KBM-7 (cell line): Measurements from ENCODE around the gene FGGY.
"Not testable (repeated sequence)": the region's sequence is repeated elsewhere in the genome, so short reads cannot be mapped to it uniquely, and the experiment has no call there.

Source experiments
- DNase-seq: peaks from one replicate; pipeline ENCODE4 v3.0.0-alpha.2; 2015
- in situ Hi-C: fragments of 300-500 bp; cut with MboI; formaldehyde crosslinking; loops from 2 replicates; pipeline ENCODE4 v1.14.3; 2020; ENCODE audit warnings: low sequenced_read_pairs, low pct_unique_long_range_greater_than_20kb, mixed read lengths

FGGY gene

DNA sequence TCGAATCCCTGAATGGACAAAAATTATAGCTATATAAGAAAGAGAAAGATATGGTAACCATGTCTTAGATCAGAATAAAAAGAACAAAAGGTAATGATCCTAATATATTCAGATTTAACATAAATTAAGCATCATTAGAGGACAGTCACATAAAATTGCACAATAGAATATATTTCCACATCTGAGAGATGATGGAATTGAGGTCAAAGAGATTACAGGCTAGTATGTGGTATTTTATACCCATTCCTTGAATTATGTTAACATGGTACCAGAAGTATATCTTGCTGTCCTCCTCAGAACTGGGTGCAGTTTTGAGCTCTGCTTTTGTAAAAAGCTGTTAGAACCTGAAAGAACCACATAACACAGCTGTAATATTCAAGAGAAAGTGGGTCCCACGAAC, 272.3 kb downstream of the FGGY start:
- no peak for DNase-seq
- in situ Hi-C loops = no loop called here

DNA sequence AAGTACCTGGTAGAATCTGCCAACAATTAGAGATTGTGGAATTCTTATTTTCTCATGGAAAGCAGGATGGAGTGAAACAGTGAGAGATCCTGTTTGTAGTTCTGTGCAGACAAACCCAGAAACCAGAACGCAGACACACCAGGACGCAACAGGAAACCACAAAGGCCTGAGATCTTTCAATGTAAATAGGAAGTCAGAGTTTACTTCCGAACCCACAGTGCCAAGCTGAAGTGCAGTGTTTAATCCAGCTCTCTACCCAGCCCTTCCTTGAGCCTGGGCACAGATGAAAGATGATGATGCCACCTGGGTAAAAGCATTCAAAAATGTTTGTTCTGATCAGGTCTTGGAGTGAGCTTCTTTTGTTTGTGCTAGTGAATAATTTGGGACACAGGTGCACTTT, 273.6 kb downstream of the FGGY start:
- in situ Hi-C loops = no loop called here
- DNase-seq = peak; percentile 64

DNA sequence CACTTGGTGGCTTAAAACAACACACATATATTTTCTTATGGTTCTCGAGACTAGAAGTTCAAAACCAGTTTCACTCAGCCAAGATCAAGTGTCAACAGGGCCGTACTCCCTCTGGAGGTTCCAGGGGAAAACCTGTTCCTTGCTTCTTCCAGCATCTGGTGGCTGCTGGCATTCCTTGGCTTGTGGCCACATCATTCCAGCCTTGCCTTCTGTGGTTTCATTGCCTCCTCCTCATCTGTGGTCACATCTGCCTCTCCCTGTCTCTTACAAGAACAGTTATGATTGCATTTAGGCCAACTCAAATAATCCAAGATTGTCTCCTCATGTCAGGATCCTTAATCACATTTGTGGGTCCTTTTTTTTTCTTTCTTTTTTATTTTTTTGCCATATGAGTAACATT, 277.2 kb downstream of the FGGY start:
- in situ Hi-C loops = no loop called here

DNA sequence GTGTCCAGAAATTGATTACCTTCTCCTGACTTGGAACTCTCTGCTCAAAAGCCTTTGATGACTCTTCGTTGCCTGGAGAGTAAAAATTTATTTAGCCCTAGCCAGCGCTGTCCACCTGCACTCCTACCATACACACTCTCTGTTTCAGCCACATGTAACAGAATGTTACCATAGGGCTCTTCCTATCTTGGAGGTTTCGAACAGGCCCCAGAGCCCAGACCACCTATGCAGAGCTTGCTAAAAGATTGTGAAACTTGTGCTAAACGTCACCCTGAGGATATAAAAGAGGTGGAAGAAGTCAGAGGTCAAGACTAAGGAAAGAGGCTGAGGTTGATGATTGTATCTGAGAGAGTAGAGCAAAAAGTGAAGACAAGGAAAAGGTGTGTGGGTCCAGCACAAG, 280.9 kb downstream of the FGGY start:
- in situ Hi-C loops = no loop called here
- no peak for DNase-seq

More for the DNA sequence above, 277.2 kb downstream of the FGGY start:
- no peak for DNase-seq

DNA sequence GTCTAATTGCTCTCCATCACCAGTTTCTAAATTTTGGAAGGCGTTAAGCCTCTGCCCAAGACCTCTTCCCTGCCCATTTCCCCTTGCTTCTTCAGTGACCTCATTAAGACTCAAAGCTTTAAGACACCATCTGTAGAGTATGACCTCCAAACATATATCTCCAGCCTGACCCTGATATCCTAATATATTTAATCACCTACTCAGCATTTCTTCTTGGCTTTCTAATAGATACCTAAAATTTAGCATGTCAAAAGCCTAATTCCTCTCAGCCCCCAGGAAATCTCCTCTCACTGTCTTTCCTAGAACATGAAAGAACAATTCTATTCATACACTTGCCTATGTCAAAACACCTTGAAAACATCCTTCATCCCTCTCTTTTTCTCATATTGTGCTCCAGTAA, 282.3 kb downstream of the FGGY start:
- no peak for DNase-seq
- in situ Hi-C loops = no loop called here

DNA sequence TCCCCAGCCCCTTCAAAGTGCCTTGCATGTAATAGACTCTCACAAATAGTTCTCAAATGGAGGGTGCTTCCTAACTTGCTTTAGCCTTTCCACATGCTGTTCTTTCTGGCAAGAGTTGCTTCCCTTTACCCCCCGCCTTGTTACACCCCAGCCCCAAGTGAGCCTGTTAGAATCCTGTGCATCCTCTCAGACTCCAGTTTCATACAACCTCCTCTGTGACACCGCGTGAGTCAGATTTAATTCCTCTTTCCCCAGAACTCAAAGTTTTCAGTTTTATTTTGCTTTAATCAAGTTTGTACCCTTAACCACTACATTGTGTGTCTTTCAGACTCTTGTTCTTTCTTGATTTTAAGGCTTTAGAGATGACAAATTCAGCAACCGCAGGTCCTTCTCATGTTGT, 283.4 kb downstream of the FGGY start:
- no peak for DNase-seq
- in situ Hi-C loops = no loop called here

DNA sequence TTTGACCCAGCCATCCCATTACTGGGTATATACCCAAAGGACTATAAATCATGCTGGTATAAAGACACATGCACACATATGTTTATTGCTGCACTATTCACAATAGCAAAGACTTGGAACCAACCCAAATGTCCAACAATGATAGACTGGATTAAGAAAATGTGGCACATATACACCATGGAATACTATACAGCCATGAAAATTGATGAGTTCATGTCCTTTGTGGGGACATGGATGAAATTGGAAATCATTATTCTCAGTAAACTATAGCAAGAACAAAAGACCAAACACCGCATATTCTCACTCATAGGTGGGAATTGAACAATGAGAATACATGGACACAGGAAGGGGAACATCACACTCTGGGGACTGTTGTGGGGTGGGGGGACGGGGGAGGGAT, 295.5 kb downstream of the FGGY start:
- DNase-seq, in situ Hi-C loops: not testable (repeated sequence)

DNA sequence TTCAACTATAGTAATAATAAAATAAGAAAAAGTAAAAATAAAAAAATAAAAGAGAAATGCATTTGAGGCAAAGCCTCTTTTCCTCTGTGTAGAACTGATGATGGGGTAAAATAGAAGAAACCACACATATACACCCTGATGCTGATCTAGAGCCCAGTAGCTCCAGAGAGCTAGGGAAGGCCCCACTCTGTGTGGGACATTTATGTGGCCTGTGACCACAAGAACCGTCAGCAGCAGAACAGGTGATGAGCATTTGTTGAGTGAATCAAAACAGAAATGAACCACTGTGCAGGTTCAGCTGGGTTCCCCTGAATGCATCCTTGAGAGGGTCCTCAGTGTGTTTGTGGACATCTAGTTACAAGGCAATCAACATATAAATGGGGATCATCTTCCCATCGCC, 296.0 kb downstream of the FGGY start:
- no peak for DNase-seq
- in situ Hi-C loops = no loop called here

DNA sequence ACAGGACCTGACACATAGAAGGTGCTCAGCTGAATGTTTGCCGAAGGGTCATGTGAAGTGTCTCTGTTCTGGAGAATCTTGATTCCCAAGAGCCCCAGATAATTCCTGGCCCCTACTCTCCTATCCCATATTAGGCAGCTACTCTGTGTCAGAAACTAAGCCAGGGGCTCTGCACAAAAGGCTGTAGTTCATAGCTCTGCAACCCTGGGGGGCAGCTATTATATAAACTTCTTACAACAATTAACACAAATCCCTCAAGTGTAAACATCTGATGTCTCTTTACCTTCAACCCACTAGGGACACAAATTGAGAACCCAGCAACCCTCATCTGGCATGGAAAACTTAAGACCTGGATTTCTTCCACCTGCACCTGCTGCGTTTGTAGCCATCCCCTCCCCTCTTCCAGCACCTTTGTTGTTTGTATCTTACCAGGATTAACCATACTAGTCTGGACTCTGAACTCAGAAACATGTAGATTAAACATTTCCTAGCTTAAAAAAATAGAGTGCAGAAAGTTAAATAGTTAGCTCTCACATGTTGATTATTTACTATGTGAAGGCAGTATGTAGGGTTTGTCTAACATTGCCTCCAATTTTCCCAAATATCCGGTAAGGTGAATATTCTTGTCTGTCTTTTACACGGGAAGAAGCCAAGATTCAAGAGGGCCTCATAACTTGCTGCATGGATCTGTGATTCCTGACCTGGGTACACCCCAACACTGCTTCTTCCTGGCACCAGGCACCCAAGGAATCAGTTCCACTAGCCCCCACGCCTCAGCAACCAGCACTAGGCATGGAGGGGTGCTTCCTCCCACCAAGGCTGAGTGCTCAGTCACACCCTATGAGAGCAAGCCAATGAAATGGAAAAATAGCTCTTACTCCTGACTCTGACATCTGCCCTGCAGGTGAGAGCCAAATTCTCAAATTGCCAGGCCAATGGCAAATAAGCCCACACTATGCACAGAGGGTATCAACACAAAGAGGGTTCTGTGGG, 297.2 kb downstream of the FGGY start:
- DNase-seq = no peak
- in situ Hi-C loops = no loop called here

DNA sequence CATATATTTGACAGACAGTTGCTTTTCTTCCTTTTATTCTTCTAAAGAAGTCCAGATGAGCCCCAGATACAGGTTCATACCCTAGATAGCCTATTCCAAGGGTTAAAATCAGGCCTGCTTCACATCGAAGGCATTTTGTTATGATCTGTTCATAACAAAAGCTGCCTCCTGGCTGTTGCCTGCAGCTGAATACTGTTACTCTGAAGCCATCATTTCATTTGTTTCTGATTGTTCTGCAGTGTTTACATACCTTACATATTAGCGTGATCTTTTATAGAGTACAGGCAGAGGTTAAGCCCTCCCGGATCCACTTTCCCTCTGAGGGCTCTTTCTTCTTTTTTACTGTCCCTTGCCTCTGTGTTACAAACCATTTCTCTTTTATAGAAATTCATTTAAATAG, 298.9 kb downstream of the FGGY start:
- no peak for DNase-seq
- in situ Hi-C loops = no loop called here

DNA sequence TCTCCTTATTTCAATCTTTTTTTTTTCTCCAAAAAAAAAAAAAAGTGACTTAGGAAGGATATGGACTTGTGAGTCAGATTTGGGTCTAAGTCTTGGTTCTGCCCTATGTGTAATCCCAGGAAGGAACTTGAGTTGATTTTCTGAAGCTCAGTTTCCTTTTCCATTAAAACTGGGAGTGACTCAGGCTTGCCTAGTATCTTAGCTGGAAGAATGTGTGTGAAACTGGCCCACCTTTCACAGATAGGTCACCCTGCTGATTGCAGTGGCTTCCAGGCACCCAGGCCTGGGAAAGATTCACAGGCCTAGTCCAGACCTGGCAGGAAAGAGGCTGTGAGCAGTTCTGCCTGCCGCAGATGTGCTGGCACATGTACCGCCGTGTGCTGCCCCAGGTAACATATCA, 299.5 kb downstream of the FGGY start:
- in situ Hi-C loops = no loop called here
- no peak for DNase-seq

DNA sequence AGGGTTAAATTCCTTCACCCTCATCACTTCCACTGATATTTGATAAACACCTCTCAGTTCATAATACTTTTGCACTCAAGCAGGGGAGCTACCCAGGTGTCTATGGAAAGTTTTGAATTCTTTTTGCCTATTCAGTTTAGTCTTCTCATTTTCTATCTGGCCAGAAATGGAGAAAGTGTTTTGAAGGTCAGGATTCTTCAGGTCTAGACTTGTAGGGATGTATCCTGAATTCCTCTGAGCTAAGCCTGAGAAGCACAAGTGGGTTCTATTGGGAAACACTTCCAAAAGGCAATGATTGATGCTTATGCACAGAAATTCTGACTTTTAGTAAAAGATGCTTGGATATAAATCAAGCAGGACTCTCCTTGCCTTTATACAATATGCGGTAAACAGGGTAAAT, 300.1 kb downstream of the FGGY start:
- in situ Hi-C loops = no loop called here
- DNase-seq = no peak

DNA sequence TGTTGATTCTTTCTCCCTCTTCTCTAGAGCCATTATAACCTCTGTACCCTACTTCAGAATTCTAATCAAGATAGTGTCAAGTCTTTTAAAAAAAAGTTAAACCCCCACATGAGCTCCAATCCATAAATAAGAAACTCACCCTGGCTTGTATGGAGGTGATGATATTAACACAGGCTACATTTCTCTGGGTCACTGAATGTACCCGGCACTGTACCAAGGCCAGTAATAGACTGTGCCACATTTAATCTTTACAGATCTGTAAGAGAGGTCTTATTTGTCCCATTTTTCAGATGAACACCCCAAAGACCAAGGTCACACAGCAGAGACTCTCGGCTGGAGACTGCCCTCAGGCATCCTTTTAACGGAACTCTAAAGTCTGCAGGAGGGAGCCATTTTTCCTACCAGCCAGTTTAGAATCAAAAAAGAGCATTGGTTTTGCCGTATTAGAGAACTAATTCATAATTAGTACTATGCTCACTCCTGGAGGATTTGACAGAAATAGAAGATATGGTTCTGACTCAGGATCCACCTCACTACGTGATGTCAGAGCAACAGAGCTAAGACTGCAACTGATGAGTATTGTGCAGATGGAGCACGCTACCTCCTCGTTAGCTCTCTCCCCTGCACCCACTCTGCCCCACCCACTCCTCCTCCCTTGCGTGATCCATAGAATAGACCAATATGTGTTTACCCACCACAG, 300.7 kb downstream of the FGGY start:
- in situ Hi-C loops = no loop called here
- no peak for DNase-seq

DNA sequence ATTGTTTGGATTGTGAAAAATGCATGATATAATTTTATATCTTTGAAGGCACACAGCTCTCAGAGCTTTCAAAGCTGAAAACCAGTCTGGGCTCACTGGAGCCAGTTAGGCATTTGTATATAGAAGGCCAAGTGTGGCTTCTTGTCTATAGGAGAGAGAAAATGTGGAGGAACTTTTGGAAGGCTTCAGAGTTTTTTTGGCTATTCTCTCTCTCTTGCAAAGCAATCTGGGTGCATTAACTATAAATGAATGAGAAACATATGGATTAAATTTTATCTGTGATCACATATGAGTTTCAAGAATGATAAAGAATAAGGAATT, 301.2 kb downstream of the FGGY start:
- in situ Hi-C loops = no loop called here
- no peak for DNase-seq

DNA sequence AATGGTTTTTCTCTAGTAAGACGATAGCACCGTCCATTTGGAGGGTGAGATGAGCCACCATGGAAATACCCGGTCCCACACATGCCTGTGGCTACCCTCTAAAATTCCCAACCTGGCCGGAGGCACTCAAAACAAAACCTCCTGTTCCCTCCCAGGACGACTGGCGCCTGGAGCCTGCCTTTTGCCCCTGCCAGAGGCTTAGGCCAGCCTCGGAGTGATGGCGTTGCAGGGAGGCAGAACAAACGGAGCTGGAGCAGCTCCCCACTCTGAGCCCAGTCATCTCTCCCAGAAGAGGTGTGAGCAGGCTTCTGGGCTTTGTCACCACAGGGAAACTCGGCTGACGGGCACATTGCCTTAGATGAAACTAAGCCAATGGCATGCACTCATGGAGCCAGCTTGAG, 304.1 kb downstream of the FGGY start:
- in situ Hi-C loops = no loop called here

DNA sequence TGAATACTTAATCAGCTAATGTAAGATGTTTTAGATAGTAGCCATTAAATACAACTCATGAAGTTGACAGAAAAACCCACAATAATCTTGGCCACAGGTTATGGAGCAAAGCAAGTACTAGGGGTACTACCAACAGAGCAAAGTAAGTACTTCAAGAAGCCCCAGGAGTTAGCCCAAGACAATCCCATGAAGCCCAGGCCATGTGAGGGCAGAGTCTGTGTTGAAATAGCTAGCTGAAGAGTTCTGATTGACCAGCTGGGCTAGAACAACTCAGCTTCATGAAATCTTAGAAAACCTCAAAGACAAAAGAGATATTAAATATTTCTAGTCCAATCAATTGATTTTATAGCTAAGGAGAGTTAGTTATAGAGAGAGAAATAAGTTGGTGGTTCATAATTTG, 304.9 kb downstream of the FGGY start:
- DNase-seq = no peak
- in situ Hi-C loops = no loop called here

More for the DNA sequence above, 304.1 kb downstream of the FGGY start:
- DNase-seq = no peak

DNA sequence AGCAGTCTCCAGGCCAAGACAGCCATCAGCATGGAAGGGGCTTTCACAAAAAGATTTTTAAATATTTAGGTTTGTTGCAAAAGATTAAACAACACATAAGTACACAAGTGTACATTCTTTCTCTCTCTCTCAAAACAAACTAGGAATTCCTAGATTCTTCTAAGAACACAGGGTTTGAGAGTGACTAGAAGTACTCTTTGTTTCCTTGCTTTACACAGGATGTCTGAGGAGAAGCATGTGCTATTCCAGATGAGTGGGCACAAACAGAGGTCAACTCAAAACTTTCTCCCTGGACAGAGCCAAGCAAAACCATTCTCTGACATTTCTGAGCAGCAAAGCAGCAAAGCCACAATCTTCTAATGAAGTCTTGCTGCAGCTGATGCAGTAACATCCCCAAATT, 307.3 kb downstream of the FGGY start:
- no peak for DNase-seq
- in situ Hi-C loops = no loop called here

DNA sequence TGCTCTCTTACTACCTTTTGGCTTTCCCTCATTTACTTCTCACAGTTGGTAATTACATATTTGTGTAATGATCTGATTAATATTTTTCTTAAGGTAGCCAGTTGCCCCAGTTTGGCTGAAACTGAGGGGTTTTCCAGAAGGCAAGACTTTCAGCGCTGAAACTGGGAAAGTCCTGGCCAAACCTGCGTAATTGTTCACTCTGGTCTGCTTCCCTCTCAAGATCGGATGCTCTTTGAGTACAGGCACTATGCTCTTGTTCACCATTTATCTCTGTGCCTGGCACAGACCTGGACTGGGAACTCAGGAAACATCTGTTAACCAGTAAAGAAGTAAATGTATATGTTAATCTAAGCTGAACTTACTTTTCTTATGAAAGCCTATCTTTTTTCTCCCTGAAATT, 308.3 kb downstream of the FGGY start:
- no peak for DNase-seq
- in situ Hi-C loops = no loop called here

DNA sequence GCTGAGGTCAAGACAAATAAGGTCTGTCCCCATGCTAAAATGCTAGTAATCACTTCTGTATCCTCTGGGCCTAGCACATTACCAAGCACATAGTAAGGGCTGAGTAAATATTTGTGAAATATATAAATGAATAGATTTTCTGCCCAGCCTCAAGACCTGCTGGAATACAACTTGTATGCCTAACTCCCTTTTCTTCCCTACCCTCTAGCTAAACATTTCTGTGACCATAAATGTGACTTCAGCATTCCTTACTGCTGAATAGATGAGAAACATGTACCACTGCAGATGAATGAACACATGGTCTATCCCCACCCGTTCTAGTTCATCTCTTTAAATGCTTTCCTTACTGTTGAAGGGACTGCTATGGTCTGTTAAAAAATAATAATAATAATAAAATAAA, 308.9 kb downstream of the FGGY start:
- DNase-seq = no peak
- in situ Hi-C loops = no loop called here

DNA sequence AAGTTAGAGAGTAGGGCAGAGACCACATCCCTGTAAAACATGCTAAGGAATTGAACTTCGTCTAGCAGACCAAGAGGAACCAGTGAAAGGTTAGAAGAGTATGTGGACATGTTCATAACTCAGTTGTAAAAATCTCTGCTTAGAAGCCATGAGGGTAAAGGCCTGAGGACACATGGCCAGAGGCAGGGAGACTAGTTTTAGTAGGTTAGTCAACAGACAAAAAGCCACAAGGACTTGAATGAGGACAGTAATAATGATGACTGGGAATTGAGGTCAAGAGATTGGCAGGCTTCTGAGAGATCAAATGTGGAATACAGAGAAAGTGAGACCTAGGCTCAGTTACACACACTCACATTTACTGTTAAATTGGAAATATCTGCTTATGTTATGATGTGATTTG, 312.4 kb downstream of the FGGY start:
- in situ Hi-C loops = no loop called here
- DNase-seq = no peak

DNA sequence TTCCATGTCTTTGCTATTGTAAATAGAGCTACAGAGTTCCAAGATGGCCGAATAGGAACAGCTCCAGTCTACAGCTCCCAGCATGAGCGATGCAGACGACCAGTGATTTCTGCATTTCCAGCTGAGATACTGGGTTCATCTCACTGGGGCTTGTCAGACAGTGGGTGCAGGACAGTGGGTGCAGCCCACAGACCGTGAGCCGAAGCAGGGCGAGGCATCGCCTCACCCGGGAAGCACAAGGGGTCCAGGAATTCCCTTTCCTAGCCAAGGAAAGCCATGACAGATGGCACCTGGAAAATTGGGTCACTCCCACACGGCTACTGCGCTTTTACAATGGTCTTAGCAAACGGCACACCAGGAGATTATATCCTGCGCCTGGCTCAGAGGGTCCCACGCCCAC, 313.6 kb downstream of the FGGY start:
- DNase-seq, in situ Hi-C loops: not testable (repeated sequence)
